ENCODE data around the gene IQCE.
A peak's percentile ranks its signal among the peaks of the same experiment; 100 is the strongest.

The IQCE gene

DNA sequence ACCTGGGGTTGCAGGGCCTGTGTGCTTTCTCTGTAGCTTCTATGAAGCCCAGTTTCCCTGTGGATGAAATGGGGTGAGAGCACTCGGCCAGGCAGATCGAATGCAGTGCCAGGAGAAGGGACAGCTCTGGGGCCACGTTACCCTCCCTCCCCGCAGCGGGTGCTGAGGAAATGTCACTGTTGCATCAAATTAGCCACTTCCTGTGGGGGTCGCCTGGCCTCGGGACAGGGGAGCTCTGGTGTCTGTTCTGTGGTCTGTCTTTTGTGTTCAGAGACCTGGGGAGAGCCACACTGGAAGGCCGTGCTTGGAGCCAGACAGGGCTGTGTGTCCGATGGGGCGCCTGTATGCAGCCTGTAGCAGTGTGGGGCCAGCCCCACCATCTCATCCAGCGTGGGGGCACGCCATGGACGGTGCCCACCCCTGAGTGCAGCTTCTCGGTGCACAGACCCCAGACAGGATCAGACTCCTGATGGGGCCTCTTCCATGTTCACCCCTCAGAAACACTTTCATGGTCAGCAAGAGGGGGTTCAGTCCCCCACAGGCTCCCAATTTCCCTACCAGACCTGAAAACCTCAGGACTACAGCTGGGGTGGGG is 86.6 kb downstream of the IQCE start:
- H3K36me3 ChIP-seq, result peaks cover 7% of the 10 kb centered on the region
- no peaks in the 10 kb centered on the region for H3K9me3 ChIP-seq
- H3K4me1 ChIP-seq (ENCODE audit: control insufficient read depth in 1 of 2, insufficient read depth in 1 of 2, low read depth in 1 of 2, low read length in 1 of 2), result peaks cover 48 to 58% of the 10 kb centered on the region in 2 experiments
- TF ChIP-seq, protein P1, sequence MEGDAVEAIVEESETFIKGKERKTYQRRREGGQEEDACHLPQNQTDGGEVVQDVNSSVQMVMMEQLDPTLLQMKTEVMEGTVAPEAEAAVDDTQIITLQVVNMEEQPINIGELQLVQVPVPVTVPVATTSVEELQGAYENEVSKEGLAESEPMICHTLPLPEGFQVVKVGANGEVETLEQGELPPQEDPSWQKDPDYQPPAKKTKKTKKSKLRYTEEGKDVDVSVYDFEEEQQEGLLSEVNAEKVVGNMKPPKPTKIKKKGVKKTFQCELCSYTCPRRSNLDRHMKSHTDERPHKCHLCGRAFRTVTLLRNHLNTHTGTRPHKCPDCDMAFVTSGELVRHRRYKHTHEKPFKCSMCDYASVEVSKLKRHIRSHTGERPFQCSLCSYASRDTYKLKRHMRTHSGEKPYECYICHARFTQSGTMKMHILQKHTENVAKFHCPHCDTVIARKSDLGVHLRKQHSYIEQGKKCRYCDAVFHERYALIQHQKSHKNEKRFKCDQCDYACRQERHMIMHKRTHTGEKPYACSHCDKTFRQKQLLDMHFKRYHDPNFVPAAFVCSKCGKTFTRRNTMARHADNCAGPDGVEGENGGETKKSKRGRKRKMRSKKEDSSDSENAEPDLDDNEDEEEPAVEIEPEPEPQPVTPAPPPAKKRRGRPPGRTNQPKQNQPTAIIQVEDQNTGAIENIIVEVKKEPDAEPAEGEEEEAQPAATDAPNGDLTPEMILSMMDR (IDR thresholded peaks at IDR 0.05), result no peak
- no peaks in the 10 kb centered on the region for H3K27me3 ChIP-seq
- H3K4me3 ChIP-seq (ENCODE audit: low read depth in 1 of 2, low read length in 1 of 2), result peak overlapping the region; percentile 42 to 57
- peak overlapping the region; percentile 80 for H3K27ac ChIP-seq

DNA sequence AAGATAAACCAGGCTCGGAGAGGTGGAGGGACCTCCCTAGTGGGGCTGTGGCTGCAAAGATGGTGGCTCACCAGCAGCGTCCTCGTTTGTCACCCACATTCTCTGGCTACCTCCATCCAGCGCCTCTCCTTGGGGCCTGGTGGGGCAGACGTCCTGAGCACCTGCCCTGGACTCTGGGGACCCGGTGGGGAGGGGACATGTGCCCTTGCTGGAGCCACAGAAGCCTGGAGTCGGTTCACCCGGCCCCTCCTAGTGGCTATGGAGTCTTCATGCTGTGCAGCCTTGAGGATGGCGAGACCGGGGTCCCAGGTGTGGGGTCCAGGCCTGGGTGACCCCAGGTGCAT is 87.5 kb downstream of the IQCE start:
- H3K27me3 ChIP-seq, result no peaks in the 10 kb centered on the region
- H3K36me3 ChIP-seq, result peaks cover 13% of the 10 kb centered on the region
- peaks cover 39 to 49% of the 10 kb centered on the region in 2 experiments for H3K4me1 ChIP-seq (ENCODE audit: control insufficient read depth in 1 of 2, insufficient read depth in 1 of 2, low read depth in 1 of 2, low read length in 1 of 2)
- H3K27ac ChIP-seq, result peak overlapping the region; percentile 80
- TF ChIP-seq, protein P1 (IDR thresholded peaks at IDR 0.05), result no peak
- H3K9me3 ChIP-seq, result no peaks in the 10 kb centered on the region
- H3K4me3 ChIP-seq (ENCODE audit: low read depth in 1 of 2, low read length in 1 of 2), result no peak overlapping the region

DNA sequence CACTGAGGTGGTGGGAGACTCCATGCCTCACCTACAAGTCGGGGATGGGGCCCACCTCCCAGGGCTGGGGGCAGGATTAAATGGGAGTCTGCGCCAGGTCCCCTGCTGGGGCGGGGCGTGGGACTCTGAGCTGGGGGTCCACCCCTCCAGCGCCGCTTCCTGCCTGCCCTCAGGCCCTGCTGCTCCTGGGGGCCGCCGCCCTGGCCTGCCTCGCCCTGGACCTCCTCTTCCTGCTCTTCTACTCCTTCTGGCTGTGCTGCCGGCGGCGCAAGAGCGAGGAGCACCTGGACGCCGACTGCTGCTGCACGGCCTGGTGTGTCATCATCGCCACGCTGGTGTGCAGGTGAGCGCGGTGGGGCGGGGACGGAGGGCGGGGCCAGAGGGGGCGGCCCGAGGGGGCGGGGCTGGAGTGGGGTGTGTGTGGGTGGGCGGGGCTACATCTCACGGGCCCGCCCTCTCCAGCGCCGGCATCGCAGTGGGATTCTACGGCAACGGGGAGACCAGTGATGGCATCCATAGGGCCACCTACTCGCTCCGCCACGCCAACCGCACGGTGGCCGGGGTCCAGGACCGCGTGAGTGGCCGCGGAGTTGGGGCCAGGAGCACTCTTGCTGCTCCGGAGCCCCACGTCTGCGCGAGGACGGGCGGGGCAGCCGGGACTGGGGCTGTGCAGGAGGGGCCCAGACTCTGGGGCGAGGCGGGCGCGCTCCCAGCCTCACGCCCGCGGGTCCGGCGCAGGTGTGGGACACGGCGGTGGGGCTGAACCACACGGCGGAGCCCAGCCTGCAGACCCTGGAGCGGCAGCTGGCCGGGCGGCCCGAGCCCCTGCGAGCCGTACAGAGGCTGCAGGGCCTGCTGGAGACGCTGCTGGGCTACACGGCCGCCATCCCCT is 88.1 kb downstream of the IQCE start:
- peaks cover 33 to 42% of the 10 kb centered on the region in 2 experiments for H3K4me1 ChIP-seq (ENCODE audit: control insufficient read depth in 1 of 2, insufficient read depth in 1 of 2, low read depth in 1 of 2, low read length in 1 of 2)
- TF ChIP-seq, protein P1 (IDR thresholded peaks at IDR 0.05), result no peak
- H3K27me3 ChIP-seq, result no peaks in the 10 kb centered on the region
- no peaks in the 10 kb centered on the region for H3K9me3 ChIP-seq
- no peak overlapping the region for H3K4me3 ChIP-seq (ENCODE audit: low read depth in 1 of 2, low read length in 1 of 2)
- no peak overlapping the region for H3K27ac ChIP-seq
- H3K36me3 ChIP-seq, result peaks cover 18% of the 10 kb centered on the region

DNA sequence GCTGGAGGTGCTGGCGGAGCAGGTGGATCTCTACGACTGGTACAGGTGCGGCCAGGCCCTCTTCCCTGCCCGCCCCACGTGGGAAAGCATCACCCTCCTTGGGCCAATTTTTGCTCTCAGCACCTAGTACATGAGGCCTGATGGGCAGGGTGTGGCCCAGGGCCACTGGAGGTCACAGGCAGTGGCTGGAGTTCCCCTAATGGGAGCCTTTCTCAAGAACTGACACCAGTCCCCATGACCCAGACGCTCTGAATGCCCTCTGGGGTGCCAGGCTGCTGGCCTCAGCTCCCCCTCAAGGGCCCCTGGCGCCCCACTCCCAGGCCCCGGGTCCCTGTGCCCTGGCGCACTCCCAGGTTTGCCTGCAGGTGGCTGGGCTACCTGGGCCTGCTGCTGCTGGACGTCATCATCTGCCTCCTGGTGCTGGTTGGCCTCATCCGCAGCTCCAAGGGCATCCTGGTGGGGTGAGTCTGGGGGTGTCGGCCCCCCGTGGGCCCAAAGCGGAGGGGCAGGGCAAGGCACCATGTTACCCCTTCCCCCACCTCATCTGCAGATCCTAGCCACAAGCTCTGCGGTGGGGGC is 88.9 kb downstream of the IQCE start:
- TF ChIP-seq, protein P1 (IDR thresholded peaks at IDR 0.05), result no peak
- Histone ChIP-seq H3K9me3 (no peaks in the 10 kb centered on the region), H3K36me3 (peaks cover 26% of the 10 kb centered on the region), H3K27ac (no peak overlapping the region), H3K27me3 (no peaks in the 10 kb centered on the region), H3K4me3 (ENCODE audit: low read depth in 1 of 2, low read length in 1 of 2) (no peak overlapping the region), H3K4me1 (ENCODE audit: control insufficient read depth in 1 of 2, insufficient read depth in 1 of 2, low read depth in 1 of 2, low read length in 1 of 2) (peaks cover 30 to 40% of the 10 kb centered on the region in 2 experiments)

DNA sequence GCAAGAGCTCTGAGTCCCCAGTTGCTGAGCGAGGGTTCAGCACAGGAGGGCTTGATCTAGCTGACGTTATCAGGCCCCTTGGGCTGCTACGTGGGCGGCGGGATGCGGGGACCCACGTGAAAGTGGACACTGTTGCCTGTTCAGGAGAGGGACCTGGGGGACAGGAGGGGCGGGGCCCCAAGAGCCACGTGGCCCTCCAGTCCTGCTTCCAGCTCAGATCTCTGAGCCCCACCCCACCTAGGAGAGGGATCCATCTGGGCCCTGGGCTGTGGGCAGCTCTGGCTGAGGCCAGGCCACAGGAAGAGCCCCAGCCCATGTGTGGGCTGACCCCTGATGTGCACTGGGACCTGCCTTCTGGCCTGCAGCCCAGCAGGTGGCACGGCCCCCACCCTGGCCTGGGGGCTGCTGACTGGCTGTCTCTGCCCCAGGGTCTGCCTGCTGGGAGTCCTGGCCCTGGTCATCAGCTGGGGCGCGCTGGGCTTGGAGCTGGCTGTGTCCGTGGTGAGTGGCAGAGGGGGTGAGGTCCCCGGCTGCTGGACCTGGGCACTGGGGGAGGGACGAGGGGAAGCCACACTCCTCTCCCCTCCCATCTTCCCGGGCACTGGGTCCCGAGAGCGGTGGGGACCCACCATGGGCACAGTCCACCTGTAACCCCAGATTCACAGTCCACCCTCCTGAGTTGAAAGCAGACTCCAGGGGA is 90.5 kb downstream of the IQCE start:
- no peaks in the 10 kb centered on the region for H3K9me3 ChIP-seq
- no peak overlapping the region for H3K27ac ChIP-seq
- peaks cover 22 to 31% of the 10 kb centered on the region in 2 experiments for H3K4me1 ChIP-seq (ENCODE audit: control insufficient read depth in 1 of 2, insufficient read depth in 1 of 2, low read depth in 1 of 2, low read length in 1 of 2)
- TF ChIP-seq, protein P1 (IDR thresholded peaks at IDR 0.05), result no peak
- no peaks in the 10 kb centered on the region for H3K27me3 ChIP-seq
- H3K4me3 ChIP-seq (ENCODE audit: low read depth in 1 of 2, low read length in 1 of 2), result no peak overlapping the region
- H3K36me3 ChIP-seq, result peaks cover 26% of the 10 kb centered on the region
